ENCODE data around the gene MAMSTR. TPM values are rescaled to one million over a fixed set of nuclear protein-coding genes. Genes with fewer than 3 reads are reported as not detected.

The MAMSTR gene
- total RNA-seq, 1 donor from 2014 or later, result 1.4 TPM

- Mint-ChIP-seq H3K36me3 (ENCODE audit: low read depth) (no peaks in the 10 kb centered on the region), H3K27me3 (peaks cover 3% of the 10 kb centered on the region), H3K4me3 (no peak overlapping the region), H3K27ac (peak overlapping the region; percentile 51), H3K9me3 (peaks cover under 1% of the 10 kb centered on the region), H3K4me1 (peaks cover 7% of the 10 kb centered on the region)
- intact Hi-C loops (cut with micrococcal nuclease), result no loop called here
- no peak for DNase-seq
These were observed 55.9 kb downstream of the MAMSTR start for GRCh38 chr19:48663667-48664066.

Other genes with a start within 250 kb of the MAMSTR start
- gene LMTK3, start 207.9 kb downstream of the MAMSTR start, total RNA-seq, result 3.0 and 3.6 TPM in 2 replicates
- not detected in 2 replicates for gene SULT2B1, start 167.6 kb downstream of the MAMSTR start, total RNA-seq
- gene SPACA4, start 113.0 kb downstream of the MAMSTR start, total RNA-seq, result not detected in 2 replicates
- gene FAM83E, start 104.6 kb downstream of the MAMSTR start, total RNA-seq, result 5.1 and 6.4 TPM in 2 replicates
- 1,885 and 1,938 TPM in 2 replicates for gene RPL18, start 100.5 kb downstream of the MAMSTR start, total RNA-seq
- gene SPHK2, start 100.2 kb downstream of the MAMSTR start, total RNA-seq, result 36.4 and 39.0 TPM in 2 replicates
- 10.7 and 11.2 TPM in 2 replicates for gene DBP, start 82.3 kb downstream of the MAMSTR start, total RNA-seq
- gene CA11, start 73.5 kb downstream of the MAMSTR start, total RNA-seq, result 10.9 and 12.5 TPM in 2 replicates
- gene NTN5, start 46.7 kb downstream of the MAMSTR start, total RNA-seq, result 0.30 and 0.78 TPM in 2 replicates
- gene FUT2, start 23.8 kb downstream of the MAMSTR start, total RNA-seq, result not detected in 2 replicates
- gene RASIP1, start 20.9 kb upstream of the MAMSTR start, total RNA-seq, result 0.71 and 0.82 TPM in 2 replicates
- gene IZUMO1, start 27.2 kb upstream of the MAMSTR start, total RNA-seq, result 0.21 TPM in 1 of 2 replicates, not detected in the other
- gene FUT1, start 32.9 kb upstream of the MAMSTR start, total RNA-seq, result 0.23 and 0.26 TPM in 2 replicates
- not detected in 2 replicates for gene FGF21, start 35.8 kb upstream of the MAMSTR start, total RNA-seq
- gene BCAT2, start 91.3 kb upstream of the MAMSTR start, total RNA-seq, result 90.3 and 95.7 TPM in 2 replicates
- gene HSD17B14, start 116.8 kb upstream of the MAMSTR start, total RNA-seq, result 0.44 and 0.47 TPM in 2 replicates
- 1.8 and 1.9 TPM in 2 replicates for gene PLEKHA4, start 148.9 kb upstream of the MAMSTR start, total RNA-seq
- gene PPP1R15A, start 152.7 kb upstream of the MAMSTR start, total RNA-seq, result 40.5 and 42.1 TPM in 2 replicates
- not detected in 2 replicates for gene TULP2, start 179.0 kb upstream of the MAMSTR start, total RNA-seq
- 116 and 117 TPM in 2 replicates for gene NUCB1, start 180.6 kb upstream of the MAMSTR start, total RNA-seq
- 0.35 TPM in 1 of 2 replicates, not detected in the other for gene DHDH, start 214.0 kb upstream of the MAMSTR start, total RNA-seq
- gene BAX, start 235.2 kb upstream of the MAMSTR start, total RNA-seq, result 257 and 298 TPM in 2 replicates
- gene FTL, start 245.6 kb upstream of the MAMSTR start, total RNA-seq, result 696 and 697 TPM in 2 replicates